Stimulated activated CD4-positive, alpha-beta T cell treated with anti-CD3 and anti-CD28 coated beads, Interleukin-4, amount 100 ng/mL, for 48 hours (primary cell): ENCODE measurements around the gene AZU1.

Source experiments
- DNase-seq, 2 donors: peaks; one replicate each; pipeline ENCODE4 v3.0.0-alpha.2; 2020; ENCODE audit warnings: low read depth in 2 of 2

Gene AZU1

GRCh38 chr19:797528-798414, 29.9 kb upstream of the AZU1 start:
- peak; percentile 86 to 87 for DNase-seq

- DNase-seq: no peak
These were observed 29.1 kb upstream of the AZU1 start for GRCh38 chr19:798415-799075.

GRCh38 chr19:799076-799881, 28.4 kb upstream of the AZU1 start:
- DNase-seq: no peak

DNA sequence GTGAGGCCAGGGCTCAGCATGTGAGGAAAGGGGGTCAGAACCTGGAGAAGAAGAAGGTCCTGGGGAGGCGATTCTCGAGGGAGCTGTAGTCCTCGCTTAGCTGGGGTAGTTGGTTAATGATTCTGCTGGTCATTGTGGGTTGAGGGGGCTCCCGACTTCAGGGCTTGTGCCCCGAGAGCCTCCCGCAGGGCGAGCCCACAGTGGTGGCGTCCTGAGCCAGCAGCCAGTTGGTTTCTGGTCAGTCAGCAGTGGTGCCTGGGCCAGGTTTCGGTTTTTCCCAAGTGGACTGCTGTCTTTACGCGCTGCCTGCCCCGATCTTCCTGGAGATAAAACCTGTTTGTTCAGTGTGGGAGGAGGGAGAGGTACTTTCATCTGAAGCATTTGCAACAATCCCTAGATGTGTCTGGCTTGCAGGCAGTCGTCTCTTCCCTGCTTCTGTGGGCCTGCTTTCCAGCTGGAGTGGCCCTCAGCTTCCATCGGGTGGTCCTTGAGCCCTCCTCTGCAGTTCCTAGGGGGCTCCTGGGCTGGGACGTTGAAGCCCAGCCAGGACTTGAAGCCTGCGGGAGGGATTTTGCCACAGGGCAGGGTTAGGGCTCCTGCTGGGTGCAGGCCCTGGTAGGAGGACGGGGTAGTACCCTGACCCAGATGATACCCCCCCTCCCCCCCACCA, 27.1 kb upstream of the AZU1 start:
- DNase-seq: no peak

DNA sequence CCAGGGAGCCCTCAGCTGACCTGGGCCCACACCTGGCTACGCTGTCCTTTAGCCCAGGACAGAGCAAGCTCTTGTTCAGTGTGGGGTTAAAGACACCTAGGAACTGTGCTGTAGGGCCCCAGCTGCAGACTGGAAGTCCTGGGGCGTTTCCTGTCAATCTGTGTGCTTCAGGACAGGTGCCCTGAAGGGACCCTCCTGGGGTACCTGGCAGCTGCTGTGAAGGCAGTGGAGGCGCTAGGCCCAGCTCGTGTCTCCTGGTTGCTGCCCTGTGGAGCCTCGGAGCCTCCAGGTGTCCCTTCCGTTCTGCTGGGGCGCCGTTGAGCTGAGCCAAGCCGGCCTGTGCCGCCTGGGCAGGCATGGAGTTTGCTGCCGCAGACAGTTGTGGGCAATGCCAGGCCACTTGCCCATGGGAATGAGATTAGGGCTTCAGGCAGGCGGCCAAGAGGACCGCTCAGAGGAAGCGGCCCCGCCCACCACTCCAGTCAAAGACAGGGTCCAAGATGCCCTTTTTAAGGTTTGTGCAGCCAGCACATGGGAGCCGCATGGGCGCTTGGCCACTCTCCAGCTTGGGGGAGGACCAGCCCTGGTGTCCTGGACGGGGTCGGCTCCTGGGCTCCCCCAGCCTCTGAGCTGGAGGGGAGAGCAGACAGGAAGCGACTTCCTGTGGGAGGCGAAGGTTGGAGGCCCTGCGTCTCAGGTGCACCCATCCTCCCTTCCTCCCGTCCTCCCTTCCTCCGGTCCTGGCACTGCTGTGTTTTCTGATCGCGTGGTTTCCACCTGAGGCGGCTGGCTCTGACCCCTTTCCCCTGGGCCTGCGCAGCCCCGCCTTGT, 26.4 kb upstream of the AZU1 start:
- DNase-seq: no peak

GRCh38 chr19:801861-802497, 25.7 kb upstream of the AZU1 start:
- no peak for DNase-seq

GRCh38 chr19:802498-803098, 25.0 kb upstream of the AZU1 start:
- DNase-seq: no peak

DNA sequence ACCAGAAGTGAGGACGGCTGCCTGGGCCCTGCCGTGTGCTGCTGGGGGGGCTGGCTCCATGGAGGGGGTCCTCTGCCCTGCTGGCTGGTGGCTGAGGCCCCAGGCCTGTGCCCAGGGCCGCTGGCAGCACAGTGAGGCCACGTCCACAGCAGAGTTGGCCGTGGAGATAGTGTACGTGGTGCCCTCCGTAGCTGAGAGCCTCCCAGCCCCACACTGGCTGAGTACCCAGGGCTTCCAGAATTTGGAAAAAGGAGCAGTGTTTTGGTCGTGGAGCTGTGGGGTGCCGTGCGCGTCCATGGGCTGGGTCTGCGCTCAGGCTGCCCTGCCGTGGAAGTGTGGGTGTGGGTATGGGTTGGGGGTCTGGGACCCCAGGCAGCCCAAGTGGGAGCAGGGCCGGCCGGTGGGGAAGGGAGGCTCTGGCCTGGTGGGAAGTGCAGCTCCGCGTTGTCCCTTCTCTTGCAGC, 24.5 kb upstream of the AZU1 start:
- no peak for DNase-seq

DNA sequence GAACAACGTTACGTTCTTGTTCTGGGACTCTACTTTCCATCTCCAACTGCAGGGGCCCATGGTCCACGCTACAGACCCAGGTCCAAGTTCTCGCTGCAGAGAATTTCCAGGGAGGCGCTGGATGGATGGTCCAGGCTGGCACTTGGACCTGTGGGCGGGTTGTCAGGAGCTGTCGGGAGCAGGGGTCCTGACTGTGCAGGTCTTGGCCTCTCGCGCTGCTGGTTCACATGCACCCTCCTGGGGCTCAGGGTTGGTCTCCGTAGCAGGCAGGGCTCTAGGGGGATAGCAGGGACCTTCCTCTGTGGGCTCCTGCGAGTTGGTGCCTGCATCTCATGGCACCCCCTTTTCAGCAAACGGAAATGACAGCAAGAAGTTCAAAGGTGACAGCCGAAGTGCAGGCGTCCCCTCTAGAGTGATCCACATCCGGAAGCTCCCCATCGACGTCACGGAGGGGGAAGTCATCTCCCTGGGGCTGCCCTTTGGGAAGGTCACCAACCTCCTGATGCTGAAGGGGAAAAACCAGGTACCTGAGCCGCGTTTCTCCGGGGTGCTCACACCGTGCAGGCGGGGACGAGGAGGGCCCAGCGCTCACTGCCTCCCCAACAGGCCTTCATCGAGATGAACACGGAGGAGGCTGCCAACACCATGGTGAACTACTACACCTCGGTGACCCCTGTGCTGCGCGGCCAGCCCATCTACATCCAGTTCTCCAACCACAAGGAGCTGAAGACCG, 23.8 kb upstream of the AZU1 start:
- no peak for DNase-seq

- DNase-seq: no peak
These were observed 23.0 kb upstream of the AZU1 start for GRCh38 chr19:804419-805165.

DNA sequence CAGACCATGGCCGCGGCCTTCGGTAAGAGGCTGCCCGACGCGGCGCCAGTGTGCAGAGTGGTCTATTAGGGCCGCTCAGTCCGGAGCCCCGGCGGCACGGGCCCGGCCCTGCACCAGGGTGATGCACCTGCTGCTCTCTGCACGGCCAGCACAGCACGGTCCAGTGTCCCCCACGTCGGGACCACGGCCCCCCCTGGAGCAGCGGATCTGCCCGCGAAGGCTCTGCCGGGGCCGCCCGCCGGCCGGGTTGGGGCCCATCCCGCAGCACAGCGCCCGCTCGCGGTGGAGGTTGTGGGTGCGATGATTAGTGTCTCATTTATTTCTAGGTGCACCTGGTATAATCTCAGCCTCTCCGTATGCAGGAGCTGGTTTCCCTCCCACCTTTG, 22.5 kb upstream of the AZU1 start:
- DNase-seq: no peak

- DNase-seq: no peak
These were observed 21.8 kb upstream of the AZU1 start for GRCh38 chr19:805600-806550.

DNA sequence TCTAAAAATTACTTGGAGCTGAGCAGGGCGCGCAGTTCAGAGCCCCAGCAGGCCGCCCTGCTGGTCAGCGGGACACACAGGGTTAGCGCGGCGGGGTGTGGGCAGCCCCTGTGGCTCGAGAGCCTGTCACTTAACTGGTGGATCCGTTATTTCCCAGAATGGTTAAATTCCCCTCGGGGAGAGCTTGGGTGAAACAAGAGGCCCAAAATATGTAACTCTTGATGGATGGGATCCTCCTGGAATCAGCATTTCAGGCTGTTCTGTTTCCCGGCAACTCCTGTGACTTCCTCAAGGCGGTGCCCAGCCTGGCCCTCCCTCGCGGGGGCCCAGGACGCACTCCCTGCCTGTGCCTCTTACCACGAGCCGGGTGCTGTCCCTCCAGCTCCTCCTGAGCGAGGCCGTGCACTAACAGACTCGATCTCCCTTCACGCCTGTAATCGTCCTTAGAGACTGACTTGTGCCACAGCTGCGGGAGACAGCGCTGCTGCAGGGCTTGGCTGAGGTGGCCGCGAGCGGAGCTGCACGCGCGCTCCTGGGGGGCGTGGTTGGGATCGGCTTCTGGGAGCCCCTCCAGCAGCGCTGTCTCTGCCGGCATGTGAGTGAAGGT, 20.7 kb upstream of the AZU1 start:
- DNase-seq: no peak

DNA sequence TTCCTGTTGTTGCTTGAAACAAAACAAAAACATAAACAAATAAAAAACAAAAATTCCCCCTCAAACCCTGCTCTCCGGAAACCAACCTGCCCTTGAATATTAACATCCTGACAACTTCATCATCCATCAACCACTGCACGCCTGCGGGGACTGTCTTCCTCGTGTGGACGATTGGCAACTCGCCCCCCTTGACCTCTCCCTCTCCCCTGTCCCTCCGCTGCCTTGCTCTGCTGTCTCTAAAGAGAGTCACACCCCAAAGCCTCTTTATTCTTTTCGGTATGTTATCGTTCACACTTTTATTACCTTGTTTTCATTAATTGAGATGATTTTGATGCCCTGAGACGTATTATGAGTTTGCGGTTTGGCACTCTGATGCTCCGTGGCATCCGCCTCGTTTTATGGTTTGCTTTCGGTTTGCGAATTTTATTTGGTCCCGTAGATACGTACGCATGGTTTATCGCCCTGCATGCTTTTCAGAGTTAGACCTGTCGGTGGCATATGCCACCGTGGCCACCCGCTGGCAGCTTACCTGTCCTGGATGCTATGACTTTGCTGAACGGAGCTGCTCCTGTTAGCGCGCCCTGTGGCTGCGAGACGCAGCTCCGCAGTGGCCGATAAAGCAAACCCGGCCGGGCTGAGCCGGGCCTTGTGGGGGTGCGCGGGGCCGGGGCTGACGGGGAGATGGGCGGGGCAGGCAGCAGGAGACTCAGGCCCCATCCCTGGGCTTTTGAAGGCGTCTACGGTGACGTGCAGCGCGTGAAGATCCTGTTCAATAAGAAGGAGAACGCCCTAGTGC, 19.8 kb upstream of the AZU1 start:
- DNase-seq: no peak

DNA sequence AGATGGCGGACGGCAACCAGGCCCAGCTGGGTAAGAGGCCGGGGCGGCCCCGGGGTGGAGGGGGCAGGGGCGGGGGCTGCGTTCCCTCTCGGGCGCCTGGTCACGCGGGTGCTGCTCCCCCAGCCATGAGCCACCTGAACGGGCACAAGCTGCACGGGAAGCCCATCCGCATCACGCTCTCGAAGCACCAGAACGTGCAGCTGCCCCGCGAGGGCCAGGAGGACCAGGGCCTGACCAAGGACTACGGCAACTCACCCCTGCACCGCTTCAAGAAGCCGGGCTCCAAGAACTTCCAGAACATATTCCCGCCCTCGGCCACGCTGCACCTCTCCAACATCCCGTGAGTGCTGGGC, 19.2 kb upstream of the AZU1 start:
- no peak for DNase-seq
